ENCODE measurements around the gene AATF.
A peak's percentile ranks its signal among the peaks of the same experiment; 100 is the strongest.

DNA sequence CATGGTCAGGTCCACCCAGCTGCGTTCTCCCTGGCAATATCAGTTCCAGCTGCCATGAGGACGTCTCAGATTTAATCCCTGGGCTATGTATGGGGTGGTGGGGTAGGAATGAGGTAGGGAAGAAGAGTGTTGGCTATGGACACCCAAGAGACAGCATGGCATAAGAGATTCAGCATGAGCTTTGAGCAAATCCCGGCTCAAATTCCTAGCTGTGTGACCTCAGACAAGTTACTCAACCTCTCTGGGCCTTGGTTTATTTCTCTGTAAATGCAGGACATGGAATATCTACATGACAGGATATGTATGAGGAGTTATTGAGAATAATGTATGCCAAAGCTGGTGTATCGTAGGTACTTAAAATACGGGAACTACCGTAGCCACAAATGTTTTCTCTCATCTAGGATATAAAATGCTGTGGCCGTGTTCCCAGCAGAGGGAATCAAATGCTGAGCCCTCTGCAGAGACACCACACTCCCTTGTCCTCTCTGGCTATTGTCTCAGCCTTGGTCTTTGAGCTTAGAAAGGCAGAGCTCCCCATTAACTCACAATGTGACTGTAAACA lies 29.3 kb upstream of the AATF start:
- TF ChIP-seq, protein P1, sequence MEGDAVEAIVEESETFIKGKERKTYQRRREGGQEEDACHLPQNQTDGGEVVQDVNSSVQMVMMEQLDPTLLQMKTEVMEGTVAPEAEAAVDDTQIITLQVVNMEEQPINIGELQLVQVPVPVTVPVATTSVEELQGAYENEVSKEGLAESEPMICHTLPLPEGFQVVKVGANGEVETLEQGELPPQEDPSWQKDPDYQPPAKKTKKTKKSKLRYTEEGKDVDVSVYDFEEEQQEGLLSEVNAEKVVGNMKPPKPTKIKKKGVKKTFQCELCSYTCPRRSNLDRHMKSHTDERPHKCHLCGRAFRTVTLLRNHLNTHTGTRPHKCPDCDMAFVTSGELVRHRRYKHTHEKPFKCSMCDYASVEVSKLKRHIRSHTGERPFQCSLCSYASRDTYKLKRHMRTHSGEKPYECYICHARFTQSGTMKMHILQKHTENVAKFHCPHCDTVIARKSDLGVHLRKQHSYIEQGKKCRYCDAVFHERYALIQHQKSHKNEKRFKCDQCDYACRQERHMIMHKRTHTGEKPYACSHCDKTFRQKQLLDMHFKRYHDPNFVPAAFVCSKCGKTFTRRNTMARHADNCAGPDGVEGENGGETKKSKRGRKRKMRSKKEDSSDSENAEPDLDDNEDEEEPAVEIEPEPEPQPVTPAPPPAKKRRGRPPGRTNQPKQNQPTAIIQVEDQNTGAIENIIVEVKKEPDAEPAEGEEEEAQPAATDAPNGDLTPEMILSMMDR (IDR thresholded peaks at IDR 0.05) = no peak
- TF ChIP-seq NR3C1 (IDR thresholded peaks at IDR 0.05) (no peak), FOXS1 (CRISPR knock-in tag; IDR thresholded peaks at IDR 0.05) (no peak), RAD21 (conservative IDR thresholded peaks at IDR 0.05 in 1 of 2, IDR thresholded peaks at IDR 0.05 in 1 of 2) (no peak), ZFP36 (IDR thresholded peaks at IDR 0.05; ENCODE audit: borderline replicate concordance, partially characterized antibody) (peak; percentile 84), RNF2 (IDR thresholded peaks at IDR 0.05; ENCODE audit: borderline replicate concordance, low read depth) (no peak)
- TF ChIP-seq, protein P2, sequence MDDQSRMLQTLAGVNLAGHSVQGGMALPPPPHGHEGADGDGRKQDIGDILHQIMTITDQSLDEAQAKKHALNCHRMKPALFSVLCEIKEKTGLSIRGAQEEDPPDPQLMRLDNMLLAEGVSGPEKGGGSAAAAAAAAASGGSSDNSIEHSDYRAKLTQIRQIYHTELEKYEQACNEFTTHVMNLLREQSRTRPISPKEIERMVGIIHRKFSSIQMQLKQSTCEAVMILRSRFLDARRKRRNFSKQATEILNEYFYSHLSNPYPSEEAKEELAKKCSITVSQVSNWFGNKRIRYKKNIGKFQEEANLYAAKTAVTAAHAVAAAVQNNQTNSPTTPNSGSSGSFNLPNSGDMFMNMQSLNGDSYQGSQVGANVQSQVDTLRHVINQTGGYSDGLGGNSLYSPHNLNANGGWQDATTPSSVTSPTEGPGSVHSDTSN (IDR thresholded peaks at IDR 0.05) = no peak
- TF ChIP-seq, protein P3, sequence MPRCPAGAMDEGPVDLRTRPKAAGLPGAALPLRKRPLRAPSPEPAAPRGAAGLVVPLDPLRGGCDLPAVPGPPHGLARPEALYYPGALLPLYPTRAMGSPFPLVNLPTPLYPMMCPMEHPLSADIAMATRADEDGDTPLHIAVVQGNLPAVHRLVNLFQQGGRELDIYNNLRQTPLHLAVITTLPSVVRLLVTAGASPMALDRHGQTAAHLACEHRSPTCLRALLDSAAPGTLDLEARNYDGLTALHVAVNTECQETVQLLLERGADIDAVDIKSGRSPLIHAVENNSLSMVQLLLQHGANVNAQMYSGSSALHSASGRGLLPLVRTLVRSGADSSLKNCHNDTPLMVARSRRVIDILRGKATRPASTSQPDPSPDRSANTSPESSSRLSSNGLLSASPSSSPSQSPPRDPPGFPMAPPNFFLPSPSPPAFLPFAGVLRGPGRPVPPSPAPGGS (IDR thresholded peaks at IDR 0.05) = no peak
- TF ChIP-seq, protein P4, sequence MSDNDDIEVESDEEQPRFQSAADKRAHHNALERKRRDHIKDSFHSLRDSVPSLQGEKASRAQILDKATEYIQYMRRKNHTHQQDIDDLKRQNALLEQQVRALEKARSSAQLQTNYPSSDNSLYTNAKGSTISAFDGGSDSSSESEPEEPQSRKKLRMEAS (IDR thresholded peaks at IDR 0.05) = no peak; the same call in 1 of the 2 replicates
